NCI-H345 treated with DMSO at 0.1 percent for 48 hours (cell line): ENCODE measurements around the gene KRTAP4-4.
"Not testable (repeated sequence)": the region's sequence is repeated elsewhere in the genome, so short reads cannot be mapped to it uniquely, and the experiment has no call there.

Experiments
- DNase-seq: peaks from one replicate; lab custom pipeline; 2025; ENCODE audit not compliant: unreplicated experiment; lab: John Stamatoyannopoulos, UW

The KRTAP4-4 gene

DNA sequence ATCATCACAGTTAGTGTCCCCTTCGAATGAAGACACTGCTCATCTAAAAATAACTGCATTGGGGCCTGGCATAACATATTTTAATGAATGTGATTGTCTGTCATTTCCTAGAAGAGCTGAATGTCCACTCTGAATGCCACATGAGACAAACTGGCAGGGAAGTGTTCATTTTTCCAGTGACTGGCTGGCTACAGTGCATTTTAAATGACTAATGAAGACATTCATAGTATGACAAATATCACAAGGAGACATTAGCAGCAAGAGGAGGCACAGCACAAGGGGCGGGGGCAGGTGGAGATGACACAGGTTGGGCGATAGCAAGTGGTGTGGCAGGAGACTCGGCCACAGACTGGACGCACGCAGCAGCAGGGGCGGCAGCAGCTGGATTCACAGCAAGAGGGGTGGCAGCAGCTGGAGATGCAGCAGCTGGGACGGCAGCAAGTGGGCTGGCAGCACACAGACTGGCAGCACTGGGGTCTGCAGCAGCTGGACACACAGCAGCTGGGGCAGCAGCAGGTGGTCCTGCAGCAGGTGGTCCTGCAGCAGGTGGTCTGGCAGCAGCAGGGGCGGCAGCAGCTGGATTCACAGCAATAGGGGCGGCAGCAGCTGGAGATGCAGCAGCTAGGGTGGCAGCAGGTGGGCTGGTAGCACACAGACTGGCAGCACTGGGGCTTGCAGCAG lies 11.4 kb downstream of the KRTAP4-4 start:
- not testable (repeated sequence) for DNase-seq

DNA sequence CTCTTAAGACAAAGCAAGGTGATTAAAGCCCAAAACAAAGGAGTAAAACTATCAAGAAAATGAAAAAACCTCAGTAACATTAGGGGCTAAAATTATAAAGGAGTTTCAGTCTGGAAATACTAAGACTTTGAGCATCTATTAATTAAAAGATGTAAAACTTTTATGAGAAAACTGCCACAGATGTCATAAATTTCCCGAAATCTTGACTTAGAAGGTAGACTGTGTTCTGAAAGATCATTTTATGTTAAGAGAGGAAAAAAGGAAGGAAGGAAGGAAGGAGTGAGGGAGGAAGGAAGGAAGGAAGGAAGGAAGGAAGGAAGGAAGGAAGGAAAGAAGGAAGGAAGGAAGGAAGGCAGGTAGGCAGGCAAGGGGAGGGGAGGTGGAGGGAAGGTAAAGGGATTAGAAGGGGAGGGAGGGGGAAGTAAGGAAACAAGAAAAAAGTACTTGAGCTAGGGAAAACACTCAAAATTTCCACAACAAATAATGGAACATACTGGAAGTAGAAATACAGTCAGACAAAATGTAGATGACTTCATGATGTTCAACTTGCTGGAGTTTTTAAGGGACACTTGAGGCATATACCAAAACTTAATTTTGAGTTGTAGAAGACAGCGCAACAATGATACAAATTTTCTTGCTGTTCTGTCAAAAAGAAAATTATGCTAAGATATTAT lies 12.9 kb downstream of the KRTAP4-4 start:
- DNase-seq: no peak

DNA sequence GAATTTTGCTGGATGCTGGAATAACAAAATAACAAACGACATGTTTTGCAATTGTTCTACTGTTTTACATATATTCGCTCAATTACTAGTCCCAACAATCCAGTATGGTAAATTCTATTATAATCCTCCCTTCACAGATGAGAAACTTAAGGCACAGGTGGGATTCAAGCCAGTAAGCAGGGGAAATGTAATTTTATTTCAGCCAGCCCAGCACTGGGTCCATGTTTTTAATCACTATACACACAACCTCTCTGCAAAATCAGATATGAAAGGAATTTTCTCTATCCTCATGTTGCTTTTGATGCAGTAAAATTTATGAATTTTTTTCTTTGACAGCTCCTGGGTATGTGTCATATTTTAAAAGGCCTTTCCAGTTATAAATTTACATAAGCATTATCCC lies 15.3 kb downstream of the KRTAP4-4 start:
- DNase-seq: no peak

- no peak for DNase-seq
These were observed 15.7 kb downstream of the KRTAP4-4 start for GRCh38 chr17:41144846-41145245.

- no peak for DNase-seq
These were observed 19.2 kb downstream of the KRTAP4-4 start for GRCh38 chr17:41141361-41141760.

DNA sequence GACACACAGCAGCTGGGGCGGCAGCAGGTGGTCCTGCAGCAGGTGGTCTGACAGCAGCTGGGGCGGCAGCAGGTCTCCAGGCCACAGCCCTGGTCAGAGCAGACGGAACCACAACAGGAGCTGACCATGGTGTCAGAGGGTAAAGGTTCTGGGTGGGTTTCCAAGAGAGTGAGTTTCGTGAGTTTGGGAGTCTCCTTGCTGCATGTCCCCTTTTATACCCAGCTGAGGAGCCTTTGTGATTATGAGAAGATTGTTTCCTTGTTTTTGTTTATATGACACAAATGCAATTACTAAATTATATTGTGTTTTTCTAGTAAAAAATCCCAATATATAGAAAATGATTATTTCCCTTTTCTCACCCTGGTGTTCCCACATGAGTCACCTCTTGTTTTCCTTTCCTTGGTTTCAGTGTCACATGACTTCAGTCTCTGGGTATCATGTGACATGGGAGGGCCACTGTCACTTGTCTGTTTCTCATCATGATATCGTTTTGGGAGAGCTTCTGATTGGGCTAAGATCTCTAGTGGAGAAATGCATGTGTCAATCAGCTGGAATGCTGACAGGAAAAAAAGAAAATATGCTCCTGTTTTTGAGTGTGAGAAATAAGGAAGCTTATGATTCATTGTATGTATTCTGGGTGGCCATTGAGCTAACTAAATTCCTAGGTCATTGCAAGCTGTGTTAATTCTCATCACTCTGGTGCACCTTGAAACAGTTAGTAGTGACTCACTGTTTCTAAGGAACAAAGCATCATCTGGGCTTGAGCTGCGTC lies 20.0 kb downstream of the KRTAP4-4 start, which contains the start of gene KRTAP4-6:
Gene KRTAP4-6, minus strand, starts transcription at position 185 of the 772 bp plus-strand sequence. Its CDS starts 57 bp downstream, at position 128.
- no peak for DNase-seq

DNA sequence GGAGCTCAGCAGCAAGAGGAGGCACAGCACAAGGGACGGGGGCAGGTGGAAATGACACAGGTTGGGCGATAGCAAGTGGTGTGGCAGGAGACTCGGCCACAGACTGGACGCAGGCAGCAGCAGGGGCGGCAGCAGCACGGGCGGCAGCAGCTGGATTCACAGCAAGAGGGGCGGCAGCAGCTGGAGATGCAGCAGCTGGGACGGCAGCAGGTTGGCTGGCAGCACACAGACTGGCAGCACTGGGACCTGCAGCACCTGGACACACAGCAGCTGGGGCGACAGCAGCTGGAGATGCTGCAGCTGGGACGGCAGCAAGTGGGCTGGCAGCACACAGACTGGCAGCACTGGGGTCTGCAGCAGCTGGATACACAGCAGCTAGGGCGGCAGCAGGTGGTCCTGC lies 20.7 kb downstream of the KRTAP4-4 start:
- DNase-seq: not testable (repeated sequence)

DNA sequence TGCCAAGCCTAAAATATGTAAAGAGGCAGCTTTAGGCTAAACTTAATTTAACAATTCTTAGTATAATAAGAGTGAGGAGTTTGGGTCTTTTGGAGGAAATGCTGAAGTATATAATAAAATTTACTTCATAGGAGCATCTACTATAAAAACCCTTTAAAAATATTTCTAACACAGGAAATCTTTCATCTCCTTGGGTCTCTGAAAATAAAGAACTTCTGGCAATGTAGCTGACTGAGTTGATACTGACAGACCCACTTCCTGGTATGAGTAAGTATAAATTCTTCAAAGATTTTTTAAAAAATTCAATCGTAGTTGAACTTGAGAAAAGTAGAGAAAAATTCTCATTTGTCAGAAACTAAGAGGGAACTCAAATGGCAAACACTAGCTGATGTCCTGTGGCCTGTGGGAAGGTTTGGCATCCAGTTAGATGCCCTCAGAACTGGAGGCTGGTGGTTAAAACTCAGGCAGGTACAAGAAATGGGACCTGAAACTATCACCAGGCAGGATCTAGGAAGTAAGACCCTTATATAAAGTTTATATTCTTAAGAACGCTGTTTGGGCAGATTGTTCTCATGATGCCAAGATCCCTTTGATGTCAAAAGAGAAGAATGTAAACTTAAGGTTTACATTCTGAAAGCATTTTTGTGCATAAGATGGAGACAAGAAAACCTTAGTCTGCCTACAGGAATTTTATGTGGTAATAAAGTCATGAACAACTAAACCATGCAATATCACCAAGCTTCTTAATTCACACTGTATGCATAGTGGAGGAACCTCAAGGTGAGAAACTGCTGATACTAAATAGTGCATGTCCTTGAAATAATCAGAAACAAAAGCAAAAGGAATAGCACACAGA lies 26.4 kb downstream of the KRTAP4-4 start:
- DNase-seq: no peak

DNA sequence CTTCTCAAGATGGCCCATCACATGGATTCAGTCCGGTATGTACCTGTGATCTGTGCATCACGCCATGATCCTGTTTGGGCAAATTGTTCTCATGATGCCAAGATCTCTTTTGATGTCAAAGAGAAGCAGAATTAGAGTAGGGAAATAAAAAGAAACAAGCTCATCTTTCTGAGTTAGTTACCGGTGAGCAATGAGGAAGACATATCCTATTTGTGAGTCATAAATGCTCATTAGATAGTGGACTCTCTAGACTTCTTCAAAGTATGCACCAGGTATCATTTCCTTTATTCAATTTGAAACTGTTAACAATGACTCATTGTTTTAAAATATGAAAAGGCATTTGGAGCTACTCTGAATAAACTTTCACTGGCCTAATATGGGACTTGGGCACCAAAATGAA lies 28.6 kb downstream of the KRTAP4-4 start:
- DNase-seq: no peak

DNA sequence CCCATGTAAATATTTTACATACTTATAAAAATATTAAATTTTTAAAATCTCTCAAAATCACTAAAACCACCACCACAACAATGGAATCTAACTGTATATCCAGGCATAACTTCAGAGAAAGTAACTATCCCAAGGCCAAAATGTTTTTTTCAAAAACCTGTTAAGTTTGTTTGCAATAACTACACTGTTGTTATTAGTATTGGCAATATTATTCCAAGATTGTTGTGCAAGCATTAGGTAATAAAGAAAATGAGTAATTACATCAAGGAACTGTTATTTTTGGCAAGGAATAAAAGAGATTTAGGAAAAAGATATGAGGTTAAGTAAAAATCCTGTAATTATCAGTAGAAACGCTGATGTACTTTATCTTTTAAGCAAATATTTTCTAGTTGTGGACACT lies 33.2 kb downstream of the KRTAP4-4 start:
- DNase-seq: no peak

DNA sequence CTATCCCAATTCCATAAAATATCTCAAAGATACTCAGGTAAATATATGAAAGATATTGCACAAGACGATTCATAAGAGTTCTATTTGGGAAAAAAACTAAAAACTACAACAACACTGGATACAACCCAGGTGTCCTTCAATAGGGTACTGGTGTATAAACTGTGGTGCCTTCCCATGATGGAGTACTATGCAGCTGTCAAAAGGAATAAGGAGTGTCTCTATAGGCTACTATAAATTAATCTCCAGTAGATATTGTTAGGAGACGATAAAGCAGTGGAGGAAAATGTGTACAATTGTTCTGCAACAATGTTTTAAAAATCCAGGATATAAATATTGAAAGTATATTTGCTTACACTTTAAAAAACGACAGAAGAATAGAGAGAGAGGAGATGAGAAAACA lies 34.1 kb downstream of the KRTAP4-4 start:
- no peak for DNase-seq

DNA sequence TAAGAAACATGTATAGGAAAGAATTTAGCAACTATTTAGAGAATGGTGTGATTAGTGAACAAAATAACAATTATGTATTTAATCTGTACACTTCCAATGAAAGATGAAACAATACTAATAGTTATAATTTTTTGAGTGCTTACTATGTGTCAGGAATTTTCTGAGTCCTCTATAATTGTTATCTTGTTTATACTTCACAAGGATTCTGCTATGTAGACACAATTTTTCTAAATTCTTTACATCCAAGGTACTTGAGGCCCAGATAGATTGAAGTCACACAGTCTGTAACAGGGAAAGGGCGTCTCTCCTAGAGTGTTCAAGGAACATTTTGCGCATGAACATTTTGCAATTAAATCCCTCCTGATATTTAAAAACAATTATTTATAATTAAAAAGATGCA lies 35.5 kb downstream of the KRTAP4-4 start:
- no peak for DNase-seq

DNA sequence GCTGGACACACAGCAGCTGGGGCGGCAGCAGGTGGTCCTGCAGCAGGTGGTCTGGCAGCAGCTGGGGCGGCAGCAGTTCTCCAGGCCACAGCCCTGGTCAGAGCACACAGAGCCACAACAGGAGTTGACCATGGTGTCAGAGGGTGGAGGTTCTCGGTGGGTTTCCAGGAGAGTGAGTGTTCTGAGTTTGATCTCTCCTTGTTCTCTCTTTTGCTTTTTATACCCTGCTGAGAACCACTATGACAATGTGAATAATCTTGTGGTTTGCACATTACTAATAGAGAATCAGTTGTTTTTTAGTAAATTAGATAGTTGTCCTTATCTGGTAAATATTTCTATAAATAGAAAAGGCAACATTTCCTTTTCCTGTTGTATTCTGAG lies 36.6 kb downstream of the KRTAP4-4 start, which contains the start of gene KRTAP4-12:
Gene KRTAP4-12, minus strand, starts transcription at position 192 of the 381 bp plus-strand sequence. Its CDS starts 60 bp downstream, at position 132.
- DNase-seq: not testable (repeated sequence)

GRCh38 chr17:41123292-41123990 lies 37.1 kb downstream of the KRTAP4-4 start:
- DNase-seq: not testable (repeated sequence)

- no peak for DNase-seq
These were observed 38.8 kb downstream of the KRTAP4-4 start for GRCh38 chr17:41121742-41122141.

- not testable (repeated sequence) for DNase-seq
These were observed 40.6 kb downstream of the KRTAP4-4 start for GRCh38 chr17:41119696-41120690.

- DNase-seq: no peak
These were observed 41.8 kb downstream of the KRTAP4-4 start for GRCh38 chr17:41118721-41119120.

GRCh38 chr17:41117846-41118386 lies 42.6 kb downstream of the KRTAP4-4 start, which contains the start of gene KRTAP4-11:
TSS of gene KRTAP4-11 (minus strand) at chr17:41118373. CDS start at chr17:41118315, 58 bp downstream.
- not testable (repeated sequence) for DNase-seq
